GM23338 (cell line): ENCODE data around the gene SEMA5A. TPM values are rescaled to one million over a fixed set of nuclear protein-coding genes. Genes with fewer than 3 reads are reported as not detected.

Source experiments
- ATAC-seq: fragments of 200-7000 bp; cut with Tn5 transposase; 3 replicates; pipeline ENCODE4 v1.9.1; 2020
- DNase-seq: peaks from one replicate; pipeline ENCODE4 v3.0.0-alpha.2; 2015; ENCODE audit warnings: low spot score
- H2AFZ ChIP-seq: fragments of 200-600 bp; sonication (generic); 2 replicates; pipeline ENCODE4 v1.8.0; 2016; ENCODE audit warnings: antibody characterized with exemption, mild to moderate bottlenecking, moderate library complexity
- H3F3A ChIP-seq: fragments of 200-600 bp; sonication (generic); replicated peaks from 2 replicates; pipeline ENCODE4 v1.8.0; 2017; ENCODE audit warnings: antibody characterized with exemption, mixed run types, low read depth
- H3K27ac ChIP-seq: fragments of 200-600 bp; sonication (generic); 2 replicates; pipeline ENCODE4 v1.6.1; 2016; ENCODE audit warnings: low read depth
- H3K27me3 ChIP-seq: fragments of 200-600 bp; sonication (generic); 2 replicates; pipeline ENCODE4 v1.8.0; 2016; ENCODE audit warnings: mild to moderate bottlenecking, mixed run types, moderate library complexity; ENCODE audit not compliant: insufficient read depth
- H3K36me3 ChIP-seq: fragments of 200-600 bp; sonication (generic); 2 replicates; pipeline ENCODE4 v1.8.0; 2016; ENCODE audit warnings: mild to moderate bottlenecking; ENCODE audit not compliant: insufficient read depth
- H3K4me1 ChIP-seq: fragments of 200-600 bp; sonication (generic); 2 replicates; pipeline ENCODE4 v1.8.0; 2016; ENCODE audit warnings: mild to moderate bottlenecking, moderate library complexity; ENCODE audit not compliant: insufficient read depth
- H3K4me2 ChIP-seq: fragments of 200-600 bp; sonication (generic); 2 replicates; pipeline ENCODE4 v1.7.1; 2017; ENCODE audit warnings: mixed run types
- H3K4me3 ChIP-seq: fragments of 200-600 bp; sonication (generic); 2 replicates; pipeline ENCODE4 v1.6.1; 2016; ENCODE audit warnings: mixed run types
- H3K79me2 ChIP-seq: fragments of 200-600 bp; sonication (generic); replicated peaks from 2 replicates; pipeline ENCODE4 v1.8.0; 2017; ENCODE audit warnings: mild to moderate bottlenecking; ENCODE audit not compliant: insufficient read depth
- H3K9me2 ChIP-seq: fragments of 200-600 bp; sonication (generic); 2 replicates; pipeline ENCODE4 v1.8.0; 2017; ENCODE audit not compliant: insufficient read depth
- H4K20me1 ChIP-seq: fragments of 200-600 bp; sonication (generic); replicated peaks from 2 replicates; pipeline ENCODE4 v1.8.0; 2017; ENCODE audit warnings: mild to moderate bottlenecking; ENCODE audit not compliant: insufficient read depth
- H3K27ac Mint-ChIP-seq: 2 replicates; pipeline ENCODE4 v1.8.0; 2020; ENCODE audit warnings: inconsistent platforms, mild to moderate bottlenecking, moderate library complexity, mixed read lengths
- H3K27me3 Mint-ChIP-seq: 3 replicates; pipeline ENCODE4 v1.8.0; 2022; ENCODE audit warnings: low read depth, mild to moderate bottlenecking, moderate library complexity, mixed read lengths, inconsistent platforms; ENCODE audit not compliant: insufficient read depth, poor library complexity
- H3K36me3 Mint-ChIP-seq: 3 replicates; pipeline ENCODE4 v1.8.0; 2021; ENCODE audit warnings: low read depth, mild to moderate bottlenecking, inconsistent platforms, moderate library complexity, mixed read lengths
- H3K4me1 Mint-ChIP-seq: 3 replicates; pipeline ENCODE4 v1.8.0; 2020; ENCODE audit warnings: mild to moderate bottlenecking, inconsistent platforms, mixed read lengths
- H3K4me3 Mint-ChIP-seq: 3 replicates; pipeline ENCODE4 v1.8.0; 2021; ENCODE audit warnings: moderate library complexity, mild to moderate bottlenecking, inconsistent platforms, mixed read lengths
- H3K9me3 Mint-ChIP-seq: 3 replicates; pipeline ENCODE4 v1.8.0; 2020; ENCODE audit warnings: moderate library complexity, mild to moderate bottlenecking, inconsistent platforms, mixed read lengths
- CREB1 ChIP-seq: fragments of 250-450 bp; sonication (Bioruptor Pico); IDR thresholded peaks from 2 replicates; pipeline ENCODE4 v1.5.0; 2020; ENCODE audit warnings: low read depth, mild to moderate bottlenecking, moderate library complexity
- CTCF ChIP-seq, 2 experiments: fragments of 200-600 bp in 1 of 2; sonication (generic) in 1 of 2; conservative IDR thresholded peaks; 2 replicates each; pipeline versions ENCODE4 v1.5.1 to v1.6.1; 2016 to 2017; ENCODE audit warnings: antibody characterized with exemption in 2 of 2, low read depth in 2 of 2, mild to moderate bottlenecking in 2 of 2, moderate library complexity in 1 of 2
- ETS1 ChIP-seq: IDR thresholded peaks from 2 replicates; pipeline ENCODE4 v1.6.1; 2016; ENCODE audit warnings: antibody characterized with exemption
- EZH2 ChIP-seq: fragments of 200-600 bp; sonication (generic); IDR thresholded peaks from one replicate; pipeline ENCODE4 v1.8.0; 2017; ENCODE audit warnings: antibody characterized with exemption, mild to moderate bottlenecking, low read depth; ENCODE audit not compliant: unreplicated experiment
- JUNB ChIP-seq: IDR thresholded peaks from one replicate; pipeline ENCODE4 v1.6.1; 2016; ENCODE audit warnings: antibody characterized with exemption; ENCODE audit not compliant: unreplicated experiment
- NANOG ChIP-seq: IDR thresholded peaks from 2 replicates; pipeline ENCODE4 v1.6.1; 2016; ENCODE audit warnings: antibody characterized with exemption, borderline replicate concordance
- POLR2AphosphoS5 ChIP-seq: IDR thresholded peaks from 2 replicates; pipeline ENCODE4 v1.6.1; 2016; ENCODE audit warnings: antibody characterized with exemption, low read depth
- STAT1 ChIP-seq: IDR thresholded peaks from one replicate; pipeline ENCODE4 v1.6.1; 2016; ENCODE audit warnings: antibody characterized with exemption; ENCODE audit not compliant: unreplicated experiment
- ZNF114 ChIP-seq: fragments of 250-450 bp; sonication (Bioruptor Pico); IDR thresholded peaks from 2 replicates; pipeline ENCODE4 v1.5.0; 2020; ENCODE audit warnings: mild to moderate bottlenecking, moderate library complexity
- ZNF331 ChIP-seq: fragments of 250-450 bp; sonication (Bioruptor Pico); IDR thresholded peaks from 2 replicates; pipeline ENCODE4 v1.5.0; 2020; ENCODE audit warnings: low read depth, mild to moderate bottlenecking, moderate library complexity
- polyA plus RNA-seq: library from polyadenylated mRNA; unstranded; fragments of >200 nt; fragmentation: Nextera tagmentation; extraction: Ambion mirVana; gene quantifications from 2 replicates; pipeline ENCODE4 v1.2.1, GENCODE V29; 2016
- total RNA-seq: library from RNA; depleted of rRNA; stranded (reverse); fragments of >200 nt; shearing (Covaris generic); gene quantifications from 2 replicates; pipeline ENCODE4 v1.2.3, GENCODE V29; 2014
- TF ChIP-seq, protein P1 (sequence below): fragments of 250-450 bp; sonication (Bioruptor Pico); IDR thresholded peaks from 2 replicates; pipeline ENCODE4 v1.5.0; 2020; ENCODE audit warnings: mild to moderate bottlenecking, moderate library complexity
- TF ChIP-seq, protein P2 (sequence below): IDR thresholded peaks from one replicate; pipeline ENCODE4 v1.6.1; 2018; ENCODE audit warnings: antibody characterized with exemption; ENCODE audit not compliant: unreplicated experiment

Gene SEMA5A
- total and polyA plus RNA-seq, 2 experiments from 2014 or later: 2.1 to 8.1 TPM

DNA sequence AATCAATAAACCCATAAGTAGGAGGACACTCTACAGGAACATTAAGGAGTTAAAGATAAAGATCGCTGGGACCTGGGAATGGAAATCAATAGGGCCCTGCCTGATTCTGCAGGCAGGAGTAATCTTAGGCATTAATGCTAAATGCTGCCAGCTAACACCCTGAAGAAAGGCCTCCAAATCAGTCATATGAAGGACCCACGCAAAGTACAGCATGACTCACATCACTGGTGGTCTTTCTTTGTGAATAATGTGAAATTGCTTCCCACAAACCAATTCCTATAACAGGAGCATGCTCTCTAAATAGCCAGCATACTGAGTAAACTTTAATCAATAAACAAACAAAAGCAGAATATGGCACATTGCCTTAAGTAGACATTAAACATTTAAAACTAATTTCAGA is 172.3 kb downstream of the SEMA5A start (continued):
- TF ChIP-seq, protein P1, sequence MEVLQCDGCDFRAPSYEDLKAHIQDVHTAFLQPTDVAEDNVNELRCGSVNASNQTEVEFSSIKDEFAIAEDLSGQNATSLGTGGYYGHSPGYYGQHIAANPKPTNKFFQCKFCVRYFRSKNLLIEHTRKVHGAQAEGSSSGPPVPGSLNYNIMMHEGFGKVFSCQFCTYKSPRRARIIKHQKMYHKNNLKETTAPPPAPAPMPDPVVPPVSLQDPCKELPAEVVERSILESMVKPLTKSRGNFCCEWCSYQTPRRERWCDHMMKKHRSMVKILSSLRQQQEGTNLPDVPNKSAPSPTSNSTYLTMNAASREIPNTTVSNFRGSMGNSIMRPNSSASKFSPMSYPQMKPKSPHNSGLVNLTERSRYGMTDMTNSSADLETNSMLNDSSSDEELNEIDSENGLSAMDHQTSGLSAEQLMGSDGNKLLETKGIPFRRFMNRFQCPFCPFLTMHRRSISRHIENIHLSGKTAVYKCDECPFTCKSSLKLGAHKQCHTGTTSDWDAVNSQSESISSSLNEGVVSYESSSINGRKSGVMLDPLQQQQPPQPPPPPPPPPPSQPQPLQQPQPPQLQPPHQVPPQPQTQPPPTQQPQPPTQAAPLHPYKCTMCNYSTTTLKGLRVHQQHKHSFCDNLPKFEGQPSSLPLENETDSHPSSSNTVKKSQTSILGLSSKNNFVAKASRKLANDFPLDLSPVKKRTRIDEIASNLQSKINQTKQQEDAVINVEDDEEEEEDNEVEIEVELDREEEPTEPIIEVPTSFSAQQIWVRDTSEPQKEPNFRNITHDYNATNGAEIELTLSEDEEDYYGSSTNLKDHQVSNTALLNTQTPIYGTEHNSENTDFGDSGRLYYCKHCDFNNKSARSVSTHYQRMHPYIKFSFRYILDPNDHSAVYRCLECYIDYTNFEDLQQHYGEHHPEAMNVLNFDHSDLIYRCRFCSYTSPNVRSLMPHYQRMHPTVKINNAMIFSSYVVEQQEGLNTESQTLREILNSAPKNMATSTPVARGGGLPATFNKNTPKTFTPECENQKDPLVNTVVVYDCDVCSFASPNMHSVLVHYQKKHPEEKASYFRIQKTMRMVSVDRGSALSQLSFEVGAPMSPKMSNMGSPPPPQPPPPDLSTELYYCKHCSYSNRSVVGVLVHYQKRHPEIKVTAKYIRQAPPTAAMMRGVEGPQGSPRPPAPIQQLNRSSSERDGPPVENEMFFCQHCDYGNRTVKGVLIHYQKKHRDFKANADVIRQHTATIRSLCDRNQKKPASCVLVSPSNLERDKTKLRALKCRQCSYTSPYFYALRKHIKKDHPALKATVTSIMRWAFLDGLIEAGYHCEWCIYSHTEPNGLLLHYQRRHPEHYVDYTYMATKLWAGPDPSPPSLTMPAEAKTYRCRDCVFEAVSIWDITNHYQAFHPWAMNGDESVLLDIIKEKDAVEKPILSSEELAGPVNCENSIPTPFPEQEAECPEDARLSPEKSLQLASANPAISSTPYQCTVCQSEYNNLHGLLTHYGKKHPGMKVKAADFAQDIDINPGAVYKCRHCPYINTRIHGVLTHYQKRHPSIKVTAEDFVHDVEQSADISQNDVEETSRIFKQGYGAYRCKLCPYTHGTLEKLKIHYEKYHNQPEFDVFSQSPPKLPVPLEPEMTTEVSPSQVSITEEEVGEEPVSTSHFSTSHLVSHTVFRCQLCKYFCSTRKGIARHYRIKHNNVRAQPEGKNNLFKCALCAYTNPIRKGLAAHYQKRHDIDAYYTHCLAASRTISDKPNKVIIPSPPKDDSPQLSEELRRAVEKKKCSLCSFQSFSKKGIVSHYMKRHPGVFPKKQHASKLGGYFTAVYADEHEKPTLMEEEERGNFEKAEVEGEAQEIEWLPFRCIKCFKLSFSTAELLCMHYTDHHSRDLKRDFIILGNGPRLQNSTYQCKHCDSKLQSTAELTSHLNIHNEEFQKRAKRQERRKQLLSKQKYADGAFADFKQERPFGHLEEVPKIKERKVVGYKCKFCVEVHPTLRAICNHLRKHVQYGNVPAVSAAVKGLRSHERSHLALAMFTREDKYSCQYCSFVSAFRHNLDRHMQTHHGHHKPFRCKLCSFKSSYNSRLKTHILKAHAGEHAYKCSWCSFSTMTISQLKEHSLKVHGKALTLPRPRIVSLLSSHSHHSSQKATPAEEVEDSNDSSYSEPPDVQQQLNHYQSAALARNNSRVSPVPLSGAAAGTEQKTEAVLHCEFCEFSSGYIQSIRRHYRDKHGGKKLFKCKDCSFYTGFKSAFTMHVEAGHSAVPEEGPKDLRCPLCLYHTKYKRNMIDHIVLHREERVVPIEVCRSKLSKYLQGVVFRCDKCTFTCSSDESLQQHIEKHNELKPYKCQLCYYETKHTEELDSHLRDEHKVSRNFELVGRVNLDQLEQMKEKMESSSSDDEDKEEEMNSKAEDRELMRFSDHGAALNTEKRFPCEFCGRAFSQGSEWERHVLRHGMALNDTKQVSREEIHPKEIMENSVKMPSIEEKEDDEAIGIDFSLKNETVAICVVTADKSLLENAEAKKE (CRISPR knock-in tag): no peak
- TF ChIP-seq POLR2AphosphoS5 (no peak), EZH2 (no peak)

- H3K4me3 Mint-ChIP-seq: no peak overlapping the region
- no peak overlapping the region for H3K27ac Mint-ChIP-seq
- Histone ChIP-seq H3K27me3 (no peaks in the 10 kb centered on the region), H3F3A (no peaks in the 10 kb centered on the region), H3K4me1 (peaks cover 8% of the 10 kb centered on the region), H3K36me3 (no peaks in the 10 kb centered on the region), H3K9me2 (no peaks in the 10 kb centered on the region), H4K20me1 (no peaks in the 10 kb centered on the region), H3K27ac (no peak overlapping the region), H3K4me3 (no peak overlapping the region), H3K4me2 (no peak overlapping the region), H2AFZ (no peak overlapping the region), H3K79me2 (no peaks in the 10 kb centered on the region)
- peaks cover 2% of the 10 kb centered on the region for H3K27me3 Mint-ChIP-seq
- peaks cover 5% of the 10 kb centered on the region for H3K36me3 Mint-ChIP-seq
- no peak for DNase-seq
- ATAC-seq: no peak
- peaks cover 12% of the 10 kb centered on the region for H3K4me1 Mint-ChIP-seq
- H3K9me3 Mint-ChIP-seq: no peaks in the 10 kb centered on the region; the same call in 2 of the 3 replicates
- no peak for TF ChIP-seq EZH2
- no peak for TF ChIP-seq ZNF114 (CRISPR knock-in tag)
- no peak for TF ChIP-seq NANOG
- no peak for TF ChIP-seq STAT1
- no peak for TF ChIP-seq ETS1
- TF ChIP-seq ZNF331: no peak
- TF ChIP-seq JUNB: no peak
- TF ChIP-seq CREB1 (CRISPR knock-in tag): no peak
- no peak for TF ChIP-seq CTCF (conservative IDR thresholded peaks at IDR 0.05; ENCODE audit: low read depth in 2 of 2)
- TF ChIP-seq, protein P2, sequence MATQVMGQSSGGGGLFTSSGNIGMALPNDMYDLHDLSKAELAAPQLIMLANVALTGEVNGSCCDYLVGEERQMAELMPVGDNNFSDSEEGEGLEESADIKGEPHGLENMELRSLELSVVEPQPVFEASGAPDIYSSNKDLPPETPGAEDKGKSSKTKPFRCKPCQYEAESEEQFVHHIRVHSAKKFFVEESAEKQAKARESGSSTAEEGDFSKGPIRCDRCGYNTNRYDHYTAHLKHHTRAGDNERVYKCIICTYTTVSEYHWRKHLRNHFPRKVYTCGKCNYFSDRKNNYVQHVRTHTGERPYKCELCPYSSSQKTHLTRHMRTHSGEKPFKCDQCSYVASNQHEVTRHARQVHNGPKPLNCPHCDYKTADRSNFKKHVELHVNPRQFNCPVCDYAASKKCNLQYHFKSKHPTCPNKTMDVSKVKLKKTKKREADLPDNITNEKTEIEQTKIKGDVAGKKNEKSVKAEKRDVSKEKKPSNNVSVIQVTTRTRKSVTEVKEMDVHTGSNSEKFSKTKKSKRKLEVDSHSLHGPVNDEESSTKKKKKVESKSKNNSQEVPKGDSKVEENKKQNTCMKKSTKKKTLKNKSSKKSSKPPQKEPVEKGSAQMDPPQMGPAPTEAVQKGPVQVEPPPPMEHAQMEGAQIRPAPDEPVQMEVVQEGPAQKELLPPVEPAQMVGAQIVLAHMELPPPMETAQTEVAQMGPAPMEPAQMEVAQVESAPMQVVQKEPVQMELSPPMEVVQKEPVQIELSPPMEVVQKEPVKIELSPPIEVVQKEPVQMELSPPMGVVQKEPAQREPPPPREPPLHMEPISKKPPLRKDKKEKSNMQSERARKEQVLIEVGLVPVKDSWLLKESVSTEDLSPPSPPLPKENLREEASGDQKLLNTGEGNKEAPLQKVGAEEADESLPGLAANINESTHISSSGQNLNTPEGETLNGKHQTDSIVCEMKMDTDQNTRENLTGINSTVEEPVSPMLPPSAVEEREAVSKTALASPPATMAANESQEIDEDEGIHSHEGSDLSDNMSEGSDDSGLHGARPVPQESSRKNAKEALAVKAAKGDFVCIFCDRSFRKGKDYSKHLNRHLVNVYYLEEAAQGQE: no peak
Measured at GRCh38 chr5:9370256-9370655, 175.6 kb downstream of the SEMA5A start.
